Articular chondrocyte of knee joint (primary cell): Measurements from ENCODE around the gene NUDT9. TPM values are rescaled to one million over a fixed set of nuclear protein-coding genes. Genes with fewer than 3 reads are reported as not detected.

Source experiments
- small RNA-seq: library from RNA; depleted of rRNA; stranded (forward); fragments of <200 nt; gene quantifications from one replicate; pipeline ENCODE3, GENCODE V24; 2012
- total RNA-seq: library from RNA; depleted of rRNA; stranded (reverse); fragments of >200 nt; gene quantifications from 2 replicates; pipeline ENCODE4 v1.2.3, GENCODE V29; 2012

The NUDT9 gene
- total RNA-seq: 15.8 and 20.5 TPM in 2 replicates

GRCh38 chr4:87422104-87423052 lies at the start of gene NUDT9:
NUDT9 (plus strand) TSS chr4:87422573; CDS start chr4:87422906, 333 bp downstream.

GRCh38 chr4:87390891-87391575 lies 31.3 kb upstream of the NUDT9 start, which contains the start of gene HSD17B11:
HSD17B11 (minus strand) TSS chr4:87391188; CDS start chr4:87391070, 118 bp downstream.

Small RNAs within 50 kb of the gene (small RNA-seq; reads per million reads assigned to genes)
- gene RN7SL681P: not detected

Other genes with a start within 250 kb of the NUDT9 start
- 11.1 and 11.6 TPM in 2 replicates for gene KLHL8, start 202.0 kb upstream of the NUDT9 start, total RNA-seq
- gene HSD17B13, start 99.7 kb upstream of the NUDT9 start, total RNA-seq: under 0.01 TPM in 2 replicates
- gene HSD17B11, start 31.4 kb upstream of the NUDT9 start, total RNA-seq: 35.9 and 39.2 TPM in 2 replicates
- gene SPARCL1, start 106.8 kb downstream of the NUDT9 start, total RNA-seq: not detected in 2 replicates
- gene DSPP, start 186.0 kb downstream of the NUDT9 start, total RNA-seq: not detected in 2 replicates
- gene DMP1, start 227.7 kb downstream of the NUDT9 start, total RNA-seq: not detected in 2 replicates